AG08396 (cell line): Measurements from ENCODE around the gene CDK9.

Experiments
- DNase-seq: peaks from one replicate; pipeline ENCODE4 v3.0.0; 2012; ENCODE audit warnings: low spot score, mixed read lengths

CDK9 gene

GRCh38 chr9:127761491-127761956 is 24.3 kb upstream of the CDK9 start:
- no peak for DNase-seq

DNA sequence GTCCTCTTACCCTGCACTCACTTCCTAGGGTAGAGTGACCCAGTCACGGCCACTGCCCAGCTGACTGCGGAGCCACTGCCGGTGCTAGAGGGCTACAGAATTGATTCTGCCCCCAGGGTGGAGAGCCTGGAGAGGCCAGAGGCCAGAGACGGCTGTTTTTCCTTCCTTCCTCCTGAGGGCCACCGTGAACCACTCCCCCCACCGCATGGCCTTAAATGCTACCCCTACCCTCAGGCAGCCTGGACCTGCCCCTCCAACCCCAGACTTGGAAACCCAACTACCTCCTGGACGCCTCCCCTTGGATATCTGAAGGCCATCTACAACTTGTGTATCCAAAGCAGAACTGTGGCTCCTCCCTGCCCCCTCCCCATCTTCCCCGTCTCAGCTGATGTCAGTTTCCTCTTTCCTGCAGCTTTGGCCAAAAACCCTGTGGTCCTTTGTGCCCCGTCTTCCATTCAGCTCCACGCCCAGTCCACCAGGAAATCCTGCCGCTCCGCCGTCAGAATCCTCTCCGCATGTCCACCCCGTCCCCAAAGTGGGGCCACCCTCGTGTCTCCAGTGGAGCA is 23.6 kb upstream of the CDK9 start:
- no peak for DNase-seq

DNA sequence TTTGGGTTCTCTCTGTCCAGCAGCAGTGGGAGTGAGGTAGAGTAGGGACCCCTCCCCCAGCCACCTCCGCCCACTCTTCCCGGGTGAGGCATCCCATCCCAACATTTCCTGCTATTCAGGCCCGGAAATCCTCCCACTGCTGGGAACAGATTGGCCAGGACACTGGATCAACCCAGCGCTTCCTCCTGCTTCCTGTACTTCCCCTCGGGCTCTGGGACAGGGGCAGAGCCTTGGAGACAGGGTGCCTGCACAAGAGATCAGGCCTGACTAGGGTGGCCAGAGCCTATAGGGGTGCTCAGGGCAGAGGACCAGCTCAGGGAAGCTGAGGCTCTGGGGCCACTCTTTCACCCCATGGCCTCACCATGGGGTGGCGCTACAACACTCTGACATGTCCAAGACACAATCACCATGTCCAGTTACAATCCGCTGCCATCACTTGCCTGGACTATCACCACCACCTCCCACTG is 21.9 kb upstream of the CDK9 start:
- no peak for DNase-seq

DNA sequence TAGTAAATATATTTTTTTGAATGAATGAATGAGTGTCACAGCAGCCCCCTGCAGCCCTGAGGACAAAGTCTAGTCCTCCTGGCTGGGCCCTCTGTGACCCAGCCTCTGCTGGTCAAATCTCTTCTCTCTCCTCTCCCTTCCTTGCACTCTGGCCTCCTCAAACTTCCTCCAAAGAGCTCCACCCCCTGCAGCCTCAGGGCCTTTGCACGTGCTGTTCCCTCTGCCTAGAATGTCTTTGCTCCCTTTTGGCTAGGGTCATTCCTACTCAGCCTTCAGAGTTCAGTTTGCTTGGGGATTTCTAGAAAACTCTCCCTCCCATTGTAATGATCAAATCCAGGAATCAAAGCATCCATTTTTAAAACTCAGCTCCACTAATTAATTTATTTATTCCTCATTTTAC is 20.4 kb upstream of the CDK9 start:
- DNase-seq, result no peak

GRCh38 chr9:127767410-127767809 is 18.4 kb upstream of the CDK9 start:
- DNase-seq, result no peak

GRCh38 chr9:127767909-127768331 is 17.9 kb upstream of the CDK9 start:
- DNase-seq, result no peak

DNA sequence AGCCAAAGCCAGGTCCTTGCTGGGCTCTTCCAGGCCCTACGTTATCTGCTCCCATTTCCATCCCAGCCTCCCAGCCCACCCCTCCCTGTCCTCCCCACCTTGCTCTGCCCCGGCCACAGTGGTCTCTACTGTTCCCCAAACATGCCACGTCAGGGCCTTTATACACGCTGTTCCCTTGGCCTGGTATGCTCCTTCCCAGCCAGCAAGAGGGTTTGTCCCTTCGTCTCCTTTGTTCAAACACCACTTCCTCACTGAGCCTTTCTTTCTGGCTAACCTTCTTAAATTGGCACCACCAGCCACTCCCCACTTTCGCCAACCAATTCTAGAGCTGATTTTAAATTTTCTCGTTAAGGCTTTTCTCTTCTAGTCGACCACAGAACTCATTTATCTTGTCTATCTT is 17.1 kb upstream of the CDK9 start:
- DNase-seq, result no peak

DNA sequence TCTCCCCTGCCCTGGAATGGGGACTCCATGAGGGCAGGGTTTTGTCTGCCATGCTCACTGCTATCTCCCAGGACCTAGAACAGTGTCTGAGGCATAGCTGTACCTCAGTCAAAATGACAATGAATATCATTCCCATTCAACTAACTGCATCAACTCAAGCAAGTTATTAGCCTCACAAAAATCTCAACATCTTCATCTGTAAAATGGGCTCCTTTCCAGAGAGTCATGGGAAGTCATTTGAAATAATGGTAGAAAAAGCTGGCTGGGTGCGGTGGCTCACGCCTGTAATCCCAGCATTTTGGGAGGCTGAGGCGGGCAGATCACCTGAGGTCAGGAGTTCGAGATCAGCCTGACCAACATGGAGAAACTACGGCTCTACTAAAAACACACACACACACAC is 16.7 kb upstream of the CDK9 start:
- no peak for DNase-seq

DNA sequence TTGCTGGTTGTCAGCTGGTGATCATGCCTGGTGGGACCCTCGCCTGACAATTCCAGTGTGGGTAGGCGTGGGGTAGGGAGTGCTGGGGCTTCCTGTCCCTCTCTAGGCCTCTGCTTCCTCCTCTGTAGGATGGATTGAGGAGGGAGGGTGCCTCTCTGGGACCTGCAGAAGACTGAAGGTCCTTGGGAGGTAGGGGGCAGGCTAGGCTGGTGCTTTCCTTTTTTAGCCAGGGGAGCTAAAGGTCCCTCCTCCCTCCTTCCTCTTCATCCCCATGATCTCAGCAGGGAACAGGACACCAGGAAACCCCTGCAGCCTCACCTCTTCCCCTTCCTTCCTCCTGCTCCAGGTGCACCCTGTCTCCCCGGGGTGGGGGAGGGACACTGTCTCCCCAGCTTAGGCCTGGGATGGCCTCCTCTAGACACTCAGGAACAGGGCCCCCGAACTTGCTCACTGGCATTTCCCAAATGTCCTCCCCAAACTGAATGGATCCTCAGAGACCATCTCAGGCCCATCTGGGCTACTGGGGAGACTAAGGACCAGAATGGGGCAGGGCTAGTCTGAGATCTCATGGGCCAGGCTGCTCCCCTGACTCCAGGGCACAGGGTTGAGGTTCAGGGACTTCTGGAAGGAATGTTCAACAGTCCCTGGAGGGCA is 15.8 kb upstream of the CDK9 start:
- no peak for DNase-seq

GRCh38 chr9:127770583-127770904 is 15.3 kb upstream of the CDK9 start:
- DNase-seq, result no peak

DNA sequence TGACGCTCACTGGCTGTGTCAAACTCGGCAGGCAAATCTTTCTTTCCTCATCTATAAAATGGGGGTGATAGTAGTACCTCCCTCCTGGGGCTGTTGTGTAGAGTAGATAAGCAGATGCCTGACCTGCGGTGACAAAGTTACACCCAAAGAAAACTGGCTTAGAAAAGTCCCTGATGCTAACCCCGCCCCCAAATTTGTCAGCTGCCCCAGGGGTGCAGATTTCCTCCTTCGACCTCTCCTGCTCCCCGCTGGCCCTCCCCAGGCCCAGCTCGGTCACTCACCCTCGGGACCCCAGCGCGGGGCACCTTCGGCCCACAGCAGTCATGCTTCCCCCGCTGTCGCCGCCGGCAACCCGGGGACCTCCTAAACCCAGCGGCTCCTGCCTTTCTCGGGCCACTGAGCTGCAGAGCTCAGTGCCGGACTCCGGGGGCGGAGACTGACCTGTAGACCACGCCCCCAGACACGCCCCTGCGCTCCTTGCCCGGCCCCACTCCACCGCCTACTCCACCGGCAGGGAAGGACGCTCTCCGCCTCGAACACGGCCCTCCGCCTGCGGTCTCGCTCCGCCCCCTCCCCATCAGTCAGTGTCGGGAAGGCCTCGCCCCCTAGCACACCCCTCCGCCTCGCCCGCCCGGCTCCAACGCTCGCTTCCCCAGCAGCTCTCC is 14.8 kb upstream of the CDK9 start:
- DNase-seq, result peak; percentile 98

DNA sequence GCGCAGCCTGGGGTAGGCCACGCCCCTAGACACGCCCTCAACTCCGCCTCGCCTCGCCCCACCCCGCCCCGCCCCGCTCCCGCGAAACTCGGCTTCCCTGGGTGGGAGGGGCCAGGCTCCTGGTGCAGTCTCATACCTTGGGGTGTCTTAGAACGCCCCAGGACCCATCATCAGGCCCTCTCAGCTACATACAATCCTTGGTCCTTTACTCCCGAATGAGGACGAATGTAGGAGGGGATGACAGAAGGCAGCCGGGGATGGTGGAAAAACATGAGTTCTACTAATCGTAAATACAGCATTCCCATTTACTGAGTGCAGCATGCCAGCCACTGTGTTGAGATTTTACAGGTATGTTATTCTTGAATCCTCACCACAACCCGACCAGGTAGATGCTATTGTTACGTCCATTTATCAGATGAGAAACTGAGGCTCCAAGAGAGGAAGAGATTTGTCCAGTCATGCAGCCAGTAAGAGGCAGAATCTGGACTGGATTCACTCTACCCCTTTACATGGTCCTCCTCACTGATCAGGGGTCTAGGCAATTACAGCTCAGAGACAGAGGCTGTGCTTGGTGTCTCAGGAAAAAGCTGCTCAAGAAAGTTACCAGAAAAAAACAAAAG is 14.2 kb upstream of the CDK9 start:
- DNase-seq, result no peak

- DNase-seq, result no peak
Observed at GRCh38 chr9:127772603-127773002, 13.2 kb upstream of the CDK9 start.

- no peak for DNase-seq
Observed at GRCh38 chr9:127773272-127773671, 12.6 kb upstream of the CDK9 start.

- DNase-seq, result no peak
Observed at GRCh38 chr9:127773981-127774380, 11.9 kb upstream of the CDK9 start.

DNA sequence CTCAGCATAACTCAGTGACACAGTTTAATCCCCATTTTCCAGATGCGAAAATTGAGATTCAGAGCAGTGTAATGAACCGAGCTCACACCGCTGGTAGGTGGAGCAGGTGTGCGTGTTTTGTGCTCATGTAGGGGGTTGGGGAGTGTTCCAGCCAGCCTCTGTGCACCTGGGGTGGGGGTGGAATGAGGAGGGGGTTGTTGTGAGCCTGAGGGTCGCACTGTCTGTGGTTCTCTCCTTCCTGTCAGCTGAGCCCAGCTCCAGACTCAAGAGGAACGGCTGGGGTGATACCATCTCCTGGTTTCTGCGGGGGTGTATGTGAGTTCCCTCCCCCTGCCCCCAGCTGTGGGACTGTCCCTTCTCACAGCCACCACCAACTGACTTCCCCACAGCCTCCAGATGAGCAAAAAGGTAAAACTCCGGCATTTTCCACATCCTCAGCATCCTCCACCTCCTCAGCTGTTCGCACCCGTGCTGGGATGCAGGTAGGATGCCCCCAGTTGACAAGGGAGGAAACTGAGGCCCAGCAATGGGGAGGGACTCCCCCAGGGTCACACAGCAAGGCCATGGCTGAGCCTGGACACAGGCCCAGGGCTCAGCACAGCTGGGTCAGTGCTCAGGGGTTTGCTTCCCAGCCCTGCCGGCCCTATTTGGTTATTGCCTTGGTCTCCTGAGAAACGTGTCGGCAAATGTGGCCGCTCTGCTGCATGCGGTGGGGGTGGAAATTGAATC is 9.5 kb upstream of the CDK9 start:
- no peak for DNase-seq

- no peak for DNase-seq
Observed at GRCh38 chr9:127776924-127777289, 8.9 kb upstream of the CDK9 start.

DNA sequence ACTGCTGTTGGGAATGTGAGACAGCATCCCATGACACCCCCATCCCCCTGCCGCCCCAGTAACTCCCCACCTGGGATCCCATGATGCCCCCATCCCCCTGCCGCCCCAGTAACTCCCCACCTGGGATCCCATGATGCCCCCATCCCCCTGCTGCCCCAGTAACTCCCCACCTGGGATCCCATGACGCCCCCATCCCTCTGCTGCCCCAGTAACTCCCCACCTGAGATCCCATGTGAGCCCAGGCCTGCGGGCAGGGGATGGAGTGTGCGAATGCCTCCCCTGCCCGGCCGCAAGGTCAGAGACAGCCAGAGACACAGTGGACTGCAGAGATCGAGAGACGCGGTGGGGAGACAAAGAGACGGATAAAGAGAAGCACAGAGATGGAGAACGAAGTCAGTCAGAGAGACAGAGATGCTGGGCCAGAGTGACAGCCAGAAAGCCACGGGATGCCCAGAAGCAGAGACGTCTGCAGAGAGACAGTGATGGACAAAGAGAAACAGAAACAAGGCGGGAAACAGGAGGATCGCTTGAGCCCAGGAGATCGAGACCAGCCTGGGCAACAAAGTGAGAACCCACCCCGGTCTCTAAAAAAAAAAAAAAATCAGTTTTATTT is 8.4 kb upstream of the CDK9 start:
- no peak for DNase-seq

GRCh38 chr9:127778280-127779135 is 7.3 kb upstream of the CDK9 start, which contains the start of gene SH2D3C:
Gene SH2D3C, minus strand, starts transcription at chr9:127778666. Its CDS starts 39 bp downstream, at chr9:127778627.
- DNase-seq, result no peak

- no peak for DNase-seq
Observed at GRCh38 chr9:127779136-127779981, 6.5 kb upstream of the CDK9 start.
